Measurements from ENCODE around the gene NPB.

NPB gene

DNA sequence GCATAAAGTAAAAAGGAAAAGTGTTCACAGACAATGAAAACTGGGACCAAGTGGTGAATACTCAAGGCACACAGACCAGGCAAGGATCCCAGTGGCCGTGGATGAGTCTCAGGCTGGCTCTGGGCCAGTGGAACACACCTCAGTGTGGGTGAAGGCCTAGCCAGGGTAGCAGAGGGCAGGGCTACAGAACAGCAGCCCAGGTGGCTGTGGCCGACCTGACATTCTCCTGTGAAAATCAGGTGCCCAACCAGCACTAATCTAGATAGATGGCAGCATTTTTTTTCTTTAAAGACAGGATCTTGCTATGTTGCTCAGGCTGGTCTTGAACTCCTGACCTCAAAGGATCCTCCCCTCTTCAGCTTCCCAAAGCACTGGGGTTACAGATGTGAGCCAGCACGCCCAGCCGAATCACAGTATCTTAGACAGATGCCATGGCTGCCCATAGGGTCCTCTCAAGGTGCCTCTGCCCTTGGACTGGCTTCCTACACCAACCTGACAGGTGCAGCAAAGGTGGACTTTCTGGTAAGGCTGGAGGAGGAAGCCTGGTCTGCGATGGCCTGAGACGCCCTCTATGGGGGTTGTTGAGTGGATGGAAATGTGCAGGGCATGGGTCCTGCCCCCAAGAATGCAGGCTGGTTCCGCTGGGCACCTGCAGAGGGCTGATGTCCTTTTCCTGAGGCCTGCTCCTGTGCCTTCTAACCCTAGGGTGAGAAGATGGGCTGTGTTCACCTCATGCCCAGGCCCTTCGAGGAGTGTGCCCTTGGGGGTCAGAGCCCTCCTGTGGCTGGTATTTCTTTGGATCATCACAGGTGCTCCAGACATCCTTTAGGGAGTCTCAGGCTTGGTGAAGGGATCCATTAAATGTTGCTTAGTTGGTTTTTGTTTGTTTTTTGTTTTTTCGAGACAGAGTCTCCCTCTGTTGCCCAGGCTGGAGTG is 37.9 kb upstream of the NPB start:
- TF ChIP-seq POU2F2 (IDR thresholded peaks at IDR 0.05; ENCODE audit: low read depth, low read length) (no peak), TAF1 (IDR thresholded peaks at IDR 0.05; ENCODE audit: low read depth, low read length) (no peak), PAX5 (IDR thresholded peaks at IDR 0.05; ENCODE audit: insufficient read depth, low read length, severe bottlenecking) (no peak), POLR2A (IDR thresholded peaks at IDR 0.05; ENCODE audit: low read depth, low read length) (peak; percentile 30)
- DNase-seq (ENCODE audit: insufficient read length, low spot score): no peak
- FAIRE-seq: no peak

DNA sequence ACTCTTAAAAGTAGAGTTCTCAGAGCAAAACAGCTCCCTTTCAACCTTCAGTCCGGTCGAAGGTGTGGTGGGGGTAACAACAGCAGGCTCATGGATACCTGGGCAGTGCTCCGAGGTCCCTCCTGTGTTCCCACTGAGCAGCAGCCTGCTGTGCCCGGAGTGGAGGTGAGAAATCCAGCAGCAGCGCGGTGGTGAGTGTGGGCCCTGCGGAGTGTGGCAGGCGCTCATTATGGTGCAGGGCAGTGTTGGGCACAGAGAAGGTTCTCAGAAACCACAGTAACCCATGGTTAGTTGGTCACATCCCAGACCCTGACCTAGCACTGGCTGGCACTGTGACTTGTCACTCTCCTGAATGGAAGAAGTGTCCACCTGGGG is 36.7 kb upstream of the NPB start:
- DNase-seq (ENCODE audit: insufficient read length, low spot score) (no peak), FAIRE-seq (no peak)
- TF ChIP-seq POLR2AphosphoS5 (IDR thresholded peaks at IDR 0.05; ENCODE audit: low read depth, low read length) (peak; percentile 15; the same call in 1 of the 2 replicates), PAX5 (IDR thresholded peaks at IDR 0.05; ENCODE audit: insufficient read depth, low read length, severe bottlenecking) (no peak)

DNA sequence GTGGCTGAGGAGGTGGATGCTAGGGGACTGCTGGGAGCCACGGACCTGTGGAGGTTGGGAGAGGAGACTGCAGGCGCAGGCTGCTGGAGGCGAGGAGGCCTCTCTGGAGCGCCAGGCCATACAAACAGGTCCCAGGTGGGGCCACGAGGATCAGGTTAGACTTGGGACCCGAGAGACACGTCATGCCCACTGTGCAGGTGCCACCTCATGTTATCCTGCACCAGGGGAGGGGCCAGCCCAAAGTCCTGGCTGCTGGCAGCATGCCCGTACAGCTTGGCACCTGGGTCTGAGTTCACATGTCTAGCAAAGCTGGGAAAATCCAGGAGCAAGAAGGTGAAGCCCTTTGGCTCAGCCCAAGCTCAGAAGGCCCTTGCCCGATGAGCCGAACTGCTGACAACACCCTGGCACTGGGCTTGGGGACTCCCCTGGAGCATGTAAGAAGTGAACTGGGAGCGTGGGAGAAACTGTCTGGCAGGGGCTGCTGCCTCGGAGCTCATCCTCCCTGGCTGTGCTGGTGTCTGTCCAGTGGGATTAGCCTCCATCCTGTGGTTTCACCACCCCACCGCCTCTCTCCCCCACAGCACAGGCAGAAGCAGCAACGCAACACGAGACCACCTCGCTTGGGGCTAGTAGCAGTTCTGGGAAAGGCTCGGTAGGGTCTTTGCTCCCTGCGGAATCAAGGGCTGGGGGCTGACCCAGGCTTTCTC is 36.2 kb upstream of the NPB start:
- DNase-seq (ENCODE audit: insufficient read length, low spot score) (no peak), FAIRE-seq (no peak)

DNA sequence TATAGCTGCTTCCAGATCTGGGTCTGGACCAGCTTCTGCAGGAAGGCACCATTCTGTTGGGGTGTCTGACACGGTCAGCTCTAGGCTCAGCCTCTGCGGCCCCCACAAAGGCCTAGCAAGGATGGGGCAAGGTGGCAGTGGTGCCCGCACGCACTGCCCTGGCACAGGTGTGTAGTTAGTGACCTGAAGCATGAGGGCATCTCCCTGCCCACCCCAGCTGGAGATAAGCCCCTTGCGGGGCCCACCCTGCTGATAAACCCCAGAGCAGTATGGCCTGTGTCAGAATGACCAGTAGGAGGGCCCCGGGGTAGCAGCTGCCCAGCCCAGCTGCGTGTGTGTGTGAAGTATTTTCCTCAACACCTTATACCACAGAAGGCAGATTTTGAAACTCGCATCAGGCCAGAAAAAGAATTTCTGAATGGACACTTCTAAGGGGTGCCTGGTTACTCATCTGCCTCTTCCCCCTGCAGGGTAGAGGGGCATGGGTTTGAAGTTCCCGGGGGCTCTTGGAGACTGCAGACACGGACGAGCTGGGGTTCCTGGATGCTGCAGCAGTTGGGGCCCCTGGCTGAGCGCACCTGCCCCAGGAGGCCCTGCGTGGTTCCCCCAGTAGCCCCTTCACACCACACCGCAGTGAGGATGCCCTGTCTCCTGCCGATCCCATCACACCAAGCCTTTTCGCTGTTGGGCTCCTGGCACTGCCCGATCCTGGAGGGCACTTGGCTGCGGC is 35.4 kb upstream of the NPB start:
- DNase-seq (ENCODE audit: insufficient read length, low spot score): no peak

More for the DNA sequence above, 36.2 kb upstream of the NPB start:
- TF ChIP-seq PAX5 (IDR thresholded peaks at IDR 0.05; ENCODE audit: insufficient read depth, low read length, severe bottlenecking) (no peak), POLR2AphosphoS5 (IDR thresholded peaks at IDR 0.05; ENCODE audit: low read depth, low read length) (peak; percentile 80), POLR2A (IDR thresholded peaks at IDR 0.05; ENCODE audit: low read depth, low read length) (peak; percentile 76), POU2F2 (IDR thresholded peaks at IDR 0.05; ENCODE audit: low read depth, low read length) (peak; percentile 46), SPI1 (IDR thresholded peaks at IDR 0.05; ENCODE audit: low read depth, low read length) (no peak)

DNA sequence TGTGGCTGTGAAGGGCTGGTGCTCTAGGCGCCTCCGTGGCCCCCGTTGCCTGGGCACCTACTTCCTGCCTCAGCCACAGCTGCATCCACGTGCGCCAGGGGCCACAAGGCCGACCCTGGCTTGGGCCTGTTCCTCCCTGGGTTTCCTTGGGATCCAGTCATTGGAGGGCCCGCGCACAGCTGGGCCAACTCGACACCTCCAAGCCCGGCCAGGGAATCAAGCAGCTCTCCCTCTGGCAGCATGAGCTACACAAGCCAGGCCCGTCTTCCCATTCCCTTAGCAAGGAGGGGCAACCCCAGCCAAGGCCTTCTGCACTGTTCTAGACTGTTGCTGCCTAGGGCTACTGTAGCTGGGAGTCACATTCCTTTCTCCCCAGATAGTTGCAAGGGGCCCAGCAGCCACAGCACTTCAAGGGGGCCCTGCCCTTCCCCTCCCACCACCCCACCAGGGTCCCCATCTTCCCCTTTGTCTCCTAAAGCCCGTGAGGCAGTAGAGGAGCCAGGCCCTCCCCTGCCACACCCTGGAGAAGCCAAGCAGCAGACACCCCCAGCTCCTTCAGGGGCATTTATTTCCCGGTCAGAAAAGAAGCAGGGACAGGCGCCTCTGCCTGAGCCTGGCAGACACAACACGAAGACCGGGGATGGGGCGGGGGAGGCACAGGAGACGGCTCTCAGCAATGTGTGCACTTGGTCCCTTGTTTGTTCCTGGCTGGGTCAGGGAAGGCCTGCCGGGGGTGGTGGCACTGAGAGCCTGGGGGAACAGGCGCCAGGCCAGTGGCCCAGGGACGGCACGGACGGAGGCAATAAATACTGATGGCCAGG is 34.7 kb upstream of the NPB start:
- DNase-seq (ENCODE audit: insufficient read length, low spot score): no peak
- TF ChIP-seq POU2F2 (IDR thresholded peaks at IDR 0.05; ENCODE audit: low read depth, low read length): no peak
- TF ChIP-seq POLR2A (IDR thresholded peaks at IDR 0.05; ENCODE audit: low read depth, low read length): peak; percentile 76
- FAIRE-seq: no peak

More for the DNA sequence above, 35.4 kb upstream of the NPB start:
- FAIRE-seq: no peak
- TF ChIP-seq POU2F2 (IDR thresholded peaks at IDR 0.05; ENCODE audit: low read depth, low read length): peak; percentile 76; the same call in 1 of the 2 replicates
- TF ChIP-seq TAF1 (IDR thresholded peaks at IDR 0.05; ENCODE audit: low read depth, low read length): peak; percentile 44; the same call in 1 of the 2 replicates
- no peak for TF ChIP-seq SPI1 (IDR thresholded peaks at IDR 0.05; ENCODE audit: low read depth, low read length)
- TF ChIP-seq POLR2AphosphoS5 (IDR thresholded peaks at IDR 0.05; ENCODE audit: low read depth, low read length): peak; percentile 88
- no peak for TF ChIP-seq PAX5 (IDR thresholded peaks at IDR 0.05; ENCODE audit: insufficient read depth, low read length, severe bottlenecking)
- peak; percentile 94 for TF ChIP-seq POLR2A (IDR thresholded peaks at IDR 0.05; ENCODE audit: low read depth, low read length)

DNA sequence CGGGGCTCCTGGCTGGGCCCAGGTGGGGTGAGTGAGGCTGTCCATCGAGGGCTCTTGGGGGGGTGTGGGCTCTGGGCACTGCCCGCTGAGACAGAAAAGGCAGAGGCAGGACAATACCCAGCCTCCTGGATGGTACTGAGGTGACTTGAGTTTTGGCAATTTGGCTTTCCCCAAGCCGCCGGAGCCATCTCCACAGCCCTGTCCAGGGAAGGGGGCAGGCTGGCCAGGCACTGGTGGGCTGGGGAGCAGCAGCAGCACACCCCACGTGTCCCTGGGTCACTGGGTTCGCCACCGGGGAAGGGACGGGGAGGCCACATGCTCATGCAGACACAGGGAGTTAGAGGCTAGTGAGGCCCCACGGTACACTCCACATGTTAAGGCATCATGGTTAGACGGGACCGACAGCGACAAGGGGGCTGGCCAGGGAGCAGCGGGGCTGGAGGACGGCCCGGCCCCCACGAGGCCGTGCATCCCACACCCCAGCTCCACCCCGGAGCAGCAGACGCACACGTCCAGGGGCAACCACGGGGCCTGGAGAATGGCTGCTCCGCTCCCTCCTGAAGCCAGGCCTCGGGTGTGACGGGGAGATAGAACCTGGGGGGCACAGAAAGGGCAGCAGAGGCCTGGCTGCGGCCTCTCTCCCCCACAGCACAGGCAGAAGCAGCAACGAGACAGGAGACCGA is 33.9 kb upstream of the NPB start:
- DNase-seq (ENCODE audit: insufficient read length, low spot score): no peak
- no peak for FAIRE-seq
- TF ChIP-seq POLR2AphosphoS5 (IDR thresholded peaks at IDR 0.05; ENCODE audit: low read depth, low read length) (peak; percentile 44; the same call in 1 of the 2 replicates), SPI1 (IDR thresholded peaks at IDR 0.05; ENCODE audit: low read depth, low read length) (no peak)

DNA sequence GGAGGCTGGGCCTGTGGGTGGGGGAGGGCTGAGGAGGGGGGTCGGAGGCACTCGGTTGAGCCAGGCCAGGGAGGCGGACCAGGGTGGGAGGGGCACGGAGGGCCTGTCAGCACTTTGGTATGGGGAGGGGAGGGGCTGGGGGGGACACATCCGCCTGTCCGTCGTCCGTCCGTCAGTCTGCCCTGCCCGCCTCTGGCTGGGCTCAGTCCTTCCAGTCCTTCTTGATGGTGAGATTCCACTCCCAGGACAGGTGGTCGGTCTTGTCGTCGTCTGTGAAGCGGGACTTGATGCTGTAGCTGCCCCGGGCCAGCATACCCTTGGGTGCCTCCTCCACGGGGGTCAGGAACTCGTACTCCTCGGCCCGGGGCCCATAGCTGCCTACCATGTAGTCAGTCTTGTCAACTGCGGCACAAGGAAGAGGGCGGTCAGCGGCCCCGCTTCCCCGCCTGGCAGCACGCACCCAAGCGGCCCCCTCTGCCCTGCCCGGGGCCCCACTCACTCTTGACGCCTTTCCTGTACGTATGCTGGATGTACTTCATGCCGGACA is 33.3 kb upstream of the NPB start:
- DNase-seq (ENCODE audit: insufficient read length, low spot score) (no peak), FAIRE-seq (no peak)
- TF ChIP-seq POLR2A (IDR thresholded peaks at IDR 0.05; ENCODE audit: low read depth, low read length) (0 out of 2 replicates have a peak, but pooled peaks have one; percentile 7), POU2F2 (IDR thresholded peaks at IDR 0.05; ENCODE audit: low read depth, low read length) (no peak)

DNA sequence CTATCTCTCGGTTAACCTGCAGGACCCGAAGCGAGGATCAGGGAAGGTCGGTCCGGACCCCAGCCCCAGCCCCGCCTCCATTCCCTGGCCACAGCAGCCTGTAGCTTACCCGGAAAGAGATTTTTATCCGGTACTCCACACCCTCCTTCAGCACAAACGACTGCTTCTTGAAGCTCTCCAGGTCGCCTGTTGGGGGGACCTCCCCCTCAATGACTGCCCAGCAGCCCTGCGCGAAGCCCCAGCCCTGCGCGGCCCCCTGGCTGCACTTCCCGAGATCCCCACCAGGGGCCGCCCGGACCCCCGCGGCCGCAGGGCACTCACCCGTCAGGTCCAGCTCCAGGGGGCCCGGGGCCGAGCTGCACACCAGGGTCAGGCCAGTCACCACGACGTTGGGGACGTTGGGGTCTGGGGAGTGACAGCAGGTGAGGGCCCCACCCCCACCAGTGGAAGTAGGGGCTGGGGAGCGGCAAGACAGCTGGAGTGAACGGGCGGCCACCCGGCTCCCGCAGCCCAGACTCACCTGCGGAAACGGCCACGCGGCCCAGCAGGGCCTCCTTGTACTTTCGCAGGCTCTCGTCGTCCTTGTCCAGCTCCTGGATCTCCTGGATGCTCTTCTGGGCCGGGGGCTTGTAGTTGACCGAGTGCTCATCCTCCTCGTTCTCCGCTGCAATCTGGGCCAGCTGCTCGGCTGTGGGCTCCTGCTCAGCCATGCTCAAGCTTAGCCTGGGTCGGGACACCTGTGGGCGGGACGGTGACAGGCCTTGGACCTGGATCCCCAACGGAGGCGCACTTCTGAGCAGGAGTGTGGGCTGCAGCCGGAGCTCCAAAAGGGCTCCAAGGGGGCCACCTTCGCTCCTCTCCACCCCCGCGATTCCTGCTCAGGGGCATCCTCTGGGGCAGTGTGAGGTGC is 32.6 kb upstream of the NPB start:
- TF ChIP-seq POU2F2 (IDR thresholded peaks at IDR 0.05; ENCODE audit: low read depth, low read length) (peak; percentile 10; the same call in 1 of the 2 replicates), TAF1 (IDR thresholded peaks at IDR 0.05; ENCODE audit: low read depth, low read length) (no peak), POLR2AphosphoS5 (IDR thresholded peaks at IDR 0.05; ENCODE audit: low read depth, low read length) (no peak)
- FAIRE-seq (no peak), DNase-seq (ENCODE audit: insufficient read length, low spot score) (no peak)
